Gastrocnemius medialis (tissue), 4 donors: ENCODE data around the gene KLHL33.

Experiments used
- CTCF ChIP-seq, 5 experiments: fragments of 450-650 bp in 3 of 5; fragments of 200-600 bp in 2 of 5; sonication (generic) in 2 of 5; IDR thresholded peaks in 4 of 5; conservative IDR thresholded peaks in 1 of 5; 1 replicate in 4 of 5; 2 replicates in 1 of 5; pipeline ENCODE4 v1.5.1; 2016 to 2019; ENCODE audit warnings: antibody characterized with exemption in 5 of 5, mild to moderate bottlenecking in 3 of 5, moderate library complexity in 3 of 5
- POLR2A ChIP-seq, 2 donors: fragments of 450-650 bp; IDR thresholded peaks; one replicate each; pipeline ENCODE4 v1.6.1; 2017; ENCODE audit warnings: antibody characterized with exemption in 2 of 2, mild to moderate bottlenecking in 2 of 2, moderate library complexity in 2 of 2

- TF ChIP-seq POLR2A (IDR thresholded peaks at IDR 0.05) (no peak), CTCF (IDR thresholded peaks at IDR 0.05 in 4 of 5, conservative IDR thresholded peaks at IDR 0.05 in 1 of 5) (no peak)
These were observed 22.3 kb downstream of the KLHL33 start for GRCh38 chr14:20413744-20414082.
